Measurements from ENCODE around the gene SMARCC2. TPM values are rescaled to one million over a fixed set of nuclear protein-coding genes. Genes with fewer than 3 reads are reported as not detected.

The SMARCC2 gene
- total RNA-seq, 2 experiments from 2014 or later: 96.9 to 123 TPM

DNA sequence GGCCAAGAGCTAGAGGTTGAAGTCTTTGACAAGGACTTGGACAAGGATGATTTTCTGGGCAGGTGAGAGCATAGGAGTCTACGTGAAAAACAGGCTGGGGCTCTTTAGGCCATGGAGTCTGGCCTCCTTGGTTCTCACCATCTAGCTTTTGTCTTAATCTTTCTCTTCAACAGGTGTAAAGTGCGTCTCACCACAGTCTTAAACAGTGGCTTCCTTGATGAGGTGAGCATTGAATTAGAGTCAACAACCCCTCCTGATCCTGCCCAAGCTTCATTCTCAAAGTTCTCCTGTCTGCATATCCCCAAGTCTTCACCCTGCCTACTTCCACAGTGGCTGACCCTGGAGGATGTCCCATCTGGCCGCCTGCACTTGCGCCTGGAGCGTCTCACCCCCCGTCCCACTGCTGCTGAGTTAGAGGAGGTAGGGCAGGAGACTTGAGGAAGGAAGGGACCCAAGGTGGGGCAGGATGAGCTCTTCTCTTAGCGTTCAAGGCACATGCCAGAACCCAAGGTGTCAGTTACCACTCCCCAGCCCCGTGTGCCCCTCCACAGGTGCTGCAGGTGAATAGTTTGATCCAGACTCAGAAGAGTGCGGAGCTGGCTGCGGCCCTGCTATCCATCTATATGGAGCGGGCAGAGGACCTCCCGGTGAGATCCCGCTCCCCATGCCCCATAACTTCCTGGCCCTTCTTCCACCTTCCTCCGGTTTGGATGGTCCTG lies 51.3 kb downstream of the SMARCC2 start:
- no peak for ATAC-seq
- Mint-ChIP-seq H3K9me3 (ENCODE audit: low read depth) (no peaks in the 10 kb centered on the region), H3K4me3 (no peak overlapping the region), H3K27me3 (no peaks in the 10 kb centered on the region), H3K27ac (peak overlapping the region; percentile 68), H3K4me1 (peaks cover 53% of the 10 kb centered on the region), H3K36me3 (ENCODE audit: low read depth) (peaks cover 78% of the 10 kb centered on the region)
- DNase-seq: no peak
- ChIA-PET POLR2A (interaction anchor here (0.6 to 1.6 kb wide), 3 partner anchors 11 to 13 kb away, joined by 3 to 5 read pairs (median 5); partner anchors contain the start of gene ESYT1), CTCF (interaction anchor here (1.0 to 1.9 kb wide), 6 partner anchors 10 to 20 kb away, joined by 3 to 7 read pairs (median 4); partner anchors contain the start of genes ESYT1, MYL6B and ZC3H10)
- intact Hi-C loops (cut with DNase I, micrococcal nuclease): no loop called here

DNA sequence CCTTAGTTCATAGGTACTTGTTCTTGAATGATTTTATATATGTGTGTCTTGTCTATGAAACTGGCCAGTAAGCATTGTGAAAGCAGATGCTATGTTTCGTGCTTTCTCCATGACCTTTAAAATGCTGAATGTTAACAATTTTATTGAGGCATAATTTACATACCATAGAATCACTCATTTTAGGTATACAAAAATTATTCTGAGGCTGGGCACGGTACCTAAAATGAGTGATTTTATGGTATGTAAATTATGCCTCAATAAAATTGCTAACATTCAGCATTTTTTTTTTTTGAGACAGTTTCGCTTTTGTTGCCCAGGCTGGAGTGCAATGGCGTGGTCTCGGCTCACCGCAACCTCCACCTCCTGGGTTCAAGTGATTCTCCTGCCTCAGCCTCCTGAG lies 54.4 kb downstream of the SMARCC2 start:
- H3K27me3 Mint-ChIP-seq: no peaks in the 10 kb centered on the region
- no peak overlapping the region for H3K4me3 Mint-ChIP-seq
- ChIA-PET POLR2A (no interaction called here), CTCF (interaction anchor here (1.1 kb wide), 1 partner anchor 10 kb away, joined by 5 read pairs; no protein-coding TSS in a partner anchor)
- no peak overlapping the region for H3K27ac Mint-ChIP-seq
- H3K9me3 Mint-ChIP-seq (ENCODE audit: low read depth): no peaks in the 10 kb centered on the region
- peaks cover 84% of the 10 kb centered on the region for H3K36me3 Mint-ChIP-seq (ENCODE audit: low read depth)
- H3K4me1 Mint-ChIP-seq: peaks cover 63% of the 10 kb centered on the region
- no peak for DNase-seq
- no peak for ATAC-seq
- intact Hi-C loops (cut with DNase I, micrococcal nuclease): no loop called here

DNA sequence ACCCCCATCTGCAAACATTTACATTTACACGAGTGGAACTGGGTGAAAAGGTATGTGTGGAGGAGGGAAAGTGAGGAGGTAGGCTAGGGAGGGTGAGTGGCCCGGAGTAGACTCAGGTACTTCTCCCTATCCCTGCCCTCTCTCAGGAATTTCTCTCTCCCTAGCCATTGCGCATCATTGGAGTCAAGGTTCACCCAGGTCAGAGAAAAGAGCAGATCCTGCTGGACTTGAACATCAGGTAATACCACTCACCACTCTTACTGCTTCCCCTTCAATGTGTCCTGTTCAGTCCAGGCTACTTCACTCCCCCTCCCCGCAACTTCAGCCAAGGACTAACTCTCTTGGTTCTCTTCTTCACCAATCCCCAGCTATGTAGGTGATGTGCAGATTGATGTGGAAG lies 58.4 kb downstream of the SMARCC2 start:
- peaks cover 57% of the 10 kb centered on the region for H3K4me1 Mint-ChIP-seq
- peak overlapping the region; percentile 93 for H3K4me3 Mint-ChIP-seq
- no peaks in the 10 kb centered on the region for H3K27me3 Mint-ChIP-seq
- ChIA-PET POLR2A (no interaction called here), CTCF (interaction anchor here (0.6 to 0.7 kb wide), 2 partner anchors 103 to 111 kb away, joined by 3 to 4 read pairs; no protein-coding TSS in a partner anchor)
- H3K36me3 Mint-ChIP-seq (ENCODE audit: low read depth): peaks cover 52% of the 10 kb centered on the region
- no peaks in the 10 kb centered on the region for H3K9me3 Mint-ChIP-seq (ENCODE audit: low read depth)
- H3K27ac Mint-ChIP-seq: peak overlapping the region; percentile 43
- DNase-seq (no peak), ATAC-seq (no peak)
- intact Hi-C loops (cut with DNase I, micrococcal nuclease): no loop called here

DNA sequence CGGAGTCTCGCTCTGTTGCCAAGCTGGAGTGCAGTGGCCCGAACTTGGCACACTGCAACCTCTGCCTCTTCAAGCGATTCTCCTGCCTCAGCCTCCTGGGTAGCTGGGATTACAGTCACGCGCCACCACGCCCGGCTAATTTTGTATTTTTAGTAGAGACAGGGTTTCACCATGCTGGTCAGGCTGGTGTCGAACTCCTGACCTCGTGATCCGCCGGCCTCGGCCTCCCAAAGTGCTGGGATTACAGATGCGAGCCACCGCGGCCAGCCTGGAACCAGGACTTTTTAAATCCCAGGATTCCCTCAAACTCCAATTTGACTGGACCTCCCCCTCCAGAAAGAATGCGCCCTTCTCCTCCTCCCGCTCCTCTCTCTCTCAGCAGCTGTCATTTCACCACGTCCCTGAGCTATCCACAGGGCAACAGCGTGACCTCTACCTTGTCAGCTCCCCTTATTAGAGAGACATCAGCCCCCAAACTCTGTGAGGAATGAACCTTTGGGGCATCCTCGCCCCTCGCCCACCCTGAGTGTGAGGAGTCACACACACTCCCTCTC lies 59.3 kb downstream of the SMARCC2 start:
- ChIA-PET CTCF (interaction anchor here (0.6 to 0.7 kb wide), 3 partner anchors 9 to 1628 kb away, joined by 3 read pairs; no protein-coding TSS in a partner anchor), POLR2A (no interaction called here)
- no peaks in the 10 kb centered on the region for H3K27me3 Mint-ChIP-seq
- peaks cover 48% of the 10 kb centered on the region for H3K36me3 Mint-ChIP-seq (ENCODE audit: low read depth)
- ATAC-seq (no peak), DNase-seq (no peak)
- intact Hi-C loops (cut with DNase I, micrococcal nuclease): loop anchor here in 1 of 2 experiments (5.0 kb wide), 2 partner anchors 137 to 337 kb away; partner anchors contain the start of genes COQ10A and SPRYD4
- H3K27ac Mint-ChIP-seq: peak overlapping the region; percentile 80
- peak overlapping the region; percentile 93 for H3K4me3 Mint-ChIP-seq
- H3K9me3 Mint-ChIP-seq (ENCODE audit: low read depth): no peaks in the 10 kb centered on the region
- peaks cover 56% of the 10 kb centered on the region for H3K4me1 Mint-ChIP-seq

GRCh38 chr12:56129206-56129941 lies 59.9 kb downstream of the SMARCC2 start:
- intact Hi-C loops (cut with DNase I, micrococcal nuclease): loop anchor here in 1 of 2 experiments (5.0 kb wide), 2 partner anchors 138 to 338 kb away; partner anchors contain the start of genes COQ10A and SPRYD4
- Mint-ChIP-seq H3K27ac (peak overlapping the region; percentile 95), H3K36me3 (ENCODE audit: low read depth) (peaks cover 47% of the 10 kb centered on the region), H3K4me3 (peak overlapping the region; percentile 93), H3K4me1 (peaks cover 58% of the 10 kb centered on the region), H3K9me3 (ENCODE audit: low read depth) (no peaks in the 10 kb centered on the region), H3K27me3 (no peaks in the 10 kb centered on the region)
- DNase-seq (peak; percentile 76), ATAC-seq (peak; percentile 3)
- ChIA-PET CTCF (interaction anchor here (0.6 to 7.4 kb wide), 8 partner anchors 10 to 93 kb away, joined by 3 to 112 read pairs (median 10); partner anchors contain the start of genes PA2G4, RNF41, SMARCC2 and ZC3H10), POLR2A (interaction anchor here (0.6 to 2.3 kb wide), 6 partner anchors 12 to 53 kb away, joined by 3 to 48 read pairs (median 10); partner anchors contain the start of genes MYL6, PA2G4, RPL41 and ZC3H10)

- Mint-ChIP-seq H3K4me1 (peaks cover 55% of the 10 kb centered on the region), H3K9me3 (ENCODE audit: low read depth) (no peaks in the 10 kb centered on the region), H3K27ac (peak overlapping the region; percentile 95), H3K36me3 (ENCODE audit: low read depth) (peaks cover 41% of the 10 kb centered on the region), H3K27me3 (no peaks in the 10 kb centered on the region), H3K4me3 (peak overlapping the region; percentile 93)
- ChIA-PET CTCF (interaction anchor here (0.5 to 7.4 kb wide), 15 partner anchors 8 to 155 kb away, joined by 3 to 112 read pairs (median 6); partner anchors contain the start of genes MYL6, PA2G4, RAB5B and RNF41), POLR2A (interaction anchor here (0.6 to 2.7 kb wide), 9 partner anchors 11 to 93 kb away, joined by 3 to 48 read pairs (median 11); partner anchors contain the start of genes MYL6, MYL6B, PA2G4 and RNF41)
- DNase-seq: no peak
- no peak for ATAC-seq
- intact Hi-C loops (cut with DNase I, micrococcal nuclease): loop anchor here (1.0 to 5.0 kb wide), 6 partner anchors 24 to 339 kb away; partner anchors contain the start of genes MYL6B (in 2 of the 2), PA2G4 (in 2 of the 2), COQ10A (in 1 of the 2) and CS (in 1 of the 2)
Measured at GRCh38 chr12:56128670-56129205, 60.5 kb downstream of the SMARCC2 start.

GRCh38 chr12:56127888-56128669 lies 61.2 kb downstream of the SMARCC2 start, which contains the start of gene ESYT1:
TSS of gene ESYT1 (plus strand) at chr12:56128267. CDS start at chr12:56128320, 53 bp downstream.
- CTCF ChIA-PET: interaction anchor here (0.5 to 7.4 kb wide), 23 partner anchors 9 to 311 kb away, joined by 3 to 112 read pairs (median 4); partner anchors contain the start of genes ANKRD52, MYL6, ORMDL2 and PA2G4
- Mint-ChIP-seq H3K4me3 (peak within 1 kb of the TSS; percentile 93), H3K27ac (peak within 1 kb of the TSS; percentile 95), H3K9me3 (ENCODE audit: low read depth) (no peaks in the 10 kb centered on the region), H3K27me3 (no peaks in the 10 kb centered on the region), H3K4me1 (peaks cover 55% of the 10 kb centered on the region), H3K36me3 (ENCODE audit: low read depth) (peaks cover 36% of the 10 kb centered on the region)
- intact Hi-C loops (cut with DNase I, micrococcal nuclease): loop anchor here (1.0 to 5.0 kb wide), 11 partner anchors 24 to 509 kb away; partner anchors contain the start of genes COQ10A (in 2 of the 2), MYL6B (in 2 of the 2), PA2G4 (in 2 of the 2) and ANKRD52 (in 1 of the 2)
- ATAC-seq (peak; percentile 96), DNase-seq (peak; percentile 98)
- POLR2A ChIA-PET: interaction anchor here (0.6 to 2.7 kb wide), 16 partner anchors 9 to 310 kb away, joined by 3 to 48 read pairs (median 4); partner anchors contain the start of genes MYL6, MYL6B, ORMDL2 and PA2G4

- DNase-seq (no peak), ATAC-seq (no peak)
- intact Hi-C loops (cut with DNase I, micrococcal nuclease): loop anchor here (1.0 to 5.0 kb wide), 7 partner anchors 61 to 509 kb away; partner anchors contain the start of genes COQ10A (in 2 of the 2), ANKRD52 (in 1 of the 2), SMARCC2 (in 1 of the 2) and SPRYD4 (in 1 of the 2)
- Mint-ChIP-seq H3K4me1 (peaks cover 53% of the 10 kb centered on the region), H3K9me3 (ENCODE audit: low read depth) (no peaks in the 10 kb centered on the region), H3K27ac (peak overlapping the region; percentile 93), H3K36me3 (ENCODE audit: low read depth) (peaks cover 33% of the 10 kb centered on the region), H3K4me3 (peak overlapping the region; percentile 93), H3K27me3 (no peaks in the 10 kb centered on the region)
- CTCF ChIA-PET: interaction anchor here (0.6 to 7.4 kb wide), 21 partner anchors 8 to 310 kb away, joined by 3 to 112 read pairs (median 4); partner anchors contain the start of genes ANKRD52, MYL6, ORMDL2 and PA2G4
- POLR2A ChIA-PET: interaction anchor here (0.6 to 2.7 kb wide), 13 partner anchors 10 to 309 kb away, joined by 3 to 48 read pairs (median 6); partner anchors contain the start of genes MYL6, MYL6B, ORMDL2 and PA2G4
Measured at GRCh38 chr12:56127485-56127887, 61.8 kb downstream of the SMARCC2 start.

DNA sequence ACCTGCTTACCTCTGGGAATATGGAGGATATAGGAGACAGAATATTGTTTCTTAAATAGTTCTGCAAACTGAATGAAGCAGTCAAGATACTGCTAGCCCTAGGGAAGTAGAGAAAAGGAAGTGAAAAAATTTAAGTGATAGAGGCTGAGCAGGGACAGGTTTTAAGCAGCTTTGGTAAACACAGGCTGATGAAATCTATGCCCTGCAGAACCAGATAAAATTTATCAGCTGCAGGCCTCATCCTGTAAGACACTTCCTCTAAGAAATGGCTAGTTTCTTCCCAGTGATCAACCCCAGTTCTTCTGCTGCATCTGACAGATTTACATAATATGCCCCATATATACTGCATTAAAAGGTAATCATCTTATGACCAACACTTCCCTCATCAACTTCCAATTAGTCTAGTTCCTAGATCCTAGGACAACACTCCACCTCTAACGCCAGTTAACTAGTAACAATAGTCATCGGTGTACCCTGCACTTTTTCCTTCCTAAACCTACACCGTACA lies 62.5 kb downstream of the SMARCC2 start:
- DNase-seq (no peak), ATAC-seq (no peak)
- Mint-ChIP-seq H3K27ac (peak overlapping the region; percentile 93), H3K4me1 (peaks cover 46% of the 10 kb centered on the region), H3K36me3 (ENCODE audit: low read depth) (peaks cover 26% of the 10 kb centered on the region), H3K9me3 (ENCODE audit: low read depth) (no peaks in the 10 kb centered on the region), H3K4me3 (peak overlapping the region; percentile 93), H3K27me3 (no peaks in the 10 kb centered on the region)
- ChIA-PET CTCF (interaction anchor here (0.7 to 7.4 kb wide), 18 partner anchors 8 to 231 kb away, joined by 3 to 112 read pairs (median 6); partner anchors contain the start of genes ANKRD52, MYL6, MYL6B and PAN2), POLR2A (interaction anchor here (0.6 to 2.7 kb wide), 4 partner anchors 10 to 95 kb away, joined by 3 to 11 read pairs (median 4); partner anchors contain the start of genes RNF41, RPL41 and SMARCC2)
- intact Hi-C loops (cut with DNase I, micrococcal nuclease): loop anchor here (1.0 to 5.0 kb wide), 12 partner anchors 8 to 510 kb away; partner anchors contain the start of genes COQ10A (in 2 of the 2), SMARCC2 (in 2 of the 2), ZC3H10 (in 2 of the 2) and ANKRD52 (in 1 of the 2)

Data from activated CD4-positive, alpha-beta T cell treated with anti-CD3 and anti-CD28 coated beads for 36 hours (primary cell).